GM18511 (cell line): ENCODE data around the gene ZNF101.
A peak's percentile ranks its signal among the peaks of the same experiment; 100 is the strongest.

ENCODE experiments used
- ATAC-seq: cut with Tn5 transposase; IDR thresholded peaks from one replicate; pipeline ENCODE4 v1.9.1; 2021; ENCODE audit warnings: mild to moderate bottlenecking, moderate library complexity; ENCODE audit not compliant: unreplicated experiment

ZNF101 gene

DNA sequence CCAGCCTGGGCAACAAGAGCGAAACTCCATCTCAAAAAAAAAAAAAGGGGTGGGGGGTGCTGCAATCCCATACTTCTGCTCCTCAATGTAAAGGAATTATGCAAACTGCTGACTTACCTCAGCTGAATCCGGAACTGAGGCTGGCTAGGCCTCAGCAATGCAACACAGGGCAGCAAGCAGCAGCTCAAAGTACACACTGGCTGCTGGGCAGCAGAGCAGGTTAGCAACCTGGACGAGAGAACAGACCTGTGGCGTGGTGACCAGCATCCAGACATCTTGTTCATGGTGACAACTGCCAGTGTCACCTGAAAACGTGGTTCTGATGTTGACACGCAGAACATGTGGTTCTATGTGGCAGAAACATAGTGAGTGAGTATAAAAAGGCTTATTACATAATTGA, 36.2 kb downstream of the ZNF101 start:
- ATAC-seq, result no peak

DNA sequence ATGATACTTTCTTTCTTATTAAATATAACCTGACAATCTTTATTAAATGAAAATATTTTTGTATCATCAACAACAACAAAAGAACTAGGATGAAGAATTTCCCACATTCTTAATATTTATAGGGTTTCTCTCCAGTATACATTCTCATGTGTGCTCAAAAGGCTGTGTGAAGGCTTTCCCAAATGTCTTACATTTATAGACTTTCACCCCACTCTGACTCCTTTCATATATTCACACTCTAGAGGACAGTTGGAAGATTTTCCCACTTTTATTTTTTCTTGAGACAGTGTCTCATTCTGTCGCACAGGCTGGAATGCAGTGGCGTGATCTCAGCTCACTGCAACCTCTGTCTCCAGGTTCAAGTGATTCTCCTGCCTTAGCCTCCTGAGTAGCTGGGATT, 41.9 kb downstream of the ZNF101 start:
- no peak for ATAC-seq

DNA sequence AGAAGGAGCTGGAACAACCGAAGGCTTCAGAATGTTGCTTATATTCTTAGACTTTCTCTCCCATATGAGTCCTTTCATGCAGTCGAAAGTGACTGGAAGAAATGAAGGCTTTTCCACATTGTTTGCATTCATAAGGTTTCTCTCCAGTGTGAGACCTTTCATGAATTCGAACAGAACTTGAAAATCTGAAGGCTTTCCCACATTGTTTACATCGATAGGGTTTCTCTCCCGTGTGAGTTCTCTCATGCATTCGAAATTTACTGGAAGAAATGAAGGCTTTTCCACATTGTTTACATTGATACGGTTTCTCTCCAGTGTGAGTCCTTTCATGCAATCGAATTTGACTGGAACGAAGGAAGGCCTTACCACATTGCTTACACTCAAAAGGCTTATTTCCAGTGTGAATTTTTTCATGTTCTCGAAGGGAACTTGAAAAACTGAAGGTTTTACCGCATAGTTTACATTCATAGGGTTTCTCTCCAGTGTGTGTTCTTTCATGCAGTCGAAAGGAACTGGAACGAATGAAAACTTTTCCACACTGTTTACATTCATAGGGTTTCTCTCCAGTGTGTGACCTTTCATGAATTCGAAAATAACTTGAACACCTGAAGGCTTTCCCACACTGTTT, 42.8 kb downstream of the ZNF101 start:
- ATAC-seq, result no peak

DNA sequence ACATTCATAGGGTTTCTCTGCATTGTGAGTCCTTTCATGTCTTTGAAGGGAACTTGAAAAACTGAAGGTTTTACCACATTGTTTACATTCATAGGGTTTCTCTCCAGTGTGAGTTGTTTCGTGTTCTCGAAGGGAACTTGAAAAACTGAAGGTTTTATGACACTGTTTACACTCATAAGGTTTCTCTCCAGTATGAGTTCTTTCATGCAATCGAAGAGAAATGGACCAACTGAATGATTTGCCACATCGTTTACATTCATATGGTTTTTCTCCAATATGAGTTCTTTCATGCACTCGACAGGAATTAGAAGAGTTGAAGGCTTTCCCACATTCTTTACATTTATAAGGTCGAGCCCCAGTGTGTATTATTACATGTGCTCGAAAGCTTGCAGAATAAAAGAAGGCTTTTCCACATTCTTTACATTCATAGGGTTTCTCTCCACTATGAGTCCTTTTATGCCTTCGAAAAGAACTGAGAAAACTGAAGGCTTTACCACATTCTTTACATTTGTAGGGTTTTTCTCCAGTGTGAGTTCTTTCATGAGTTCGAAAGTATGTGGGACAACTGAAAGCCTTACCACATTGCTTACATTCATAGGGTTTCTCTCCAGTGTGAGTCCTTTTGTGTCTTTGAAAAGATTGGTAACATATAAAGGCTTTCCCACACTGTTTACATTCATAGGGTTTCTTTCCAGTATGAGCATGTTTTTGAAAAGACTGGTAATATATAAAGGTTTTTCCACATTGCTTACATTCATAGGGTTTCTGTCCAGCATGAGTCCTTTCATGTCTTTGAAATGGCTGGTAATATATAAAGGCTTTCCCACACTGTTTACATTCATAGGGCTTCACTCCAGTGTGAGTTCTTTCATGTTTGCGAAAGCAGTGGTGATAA, 43.5 kb downstream of the ZNF101 start:
- no peak for ATAC-seq

DNA sequence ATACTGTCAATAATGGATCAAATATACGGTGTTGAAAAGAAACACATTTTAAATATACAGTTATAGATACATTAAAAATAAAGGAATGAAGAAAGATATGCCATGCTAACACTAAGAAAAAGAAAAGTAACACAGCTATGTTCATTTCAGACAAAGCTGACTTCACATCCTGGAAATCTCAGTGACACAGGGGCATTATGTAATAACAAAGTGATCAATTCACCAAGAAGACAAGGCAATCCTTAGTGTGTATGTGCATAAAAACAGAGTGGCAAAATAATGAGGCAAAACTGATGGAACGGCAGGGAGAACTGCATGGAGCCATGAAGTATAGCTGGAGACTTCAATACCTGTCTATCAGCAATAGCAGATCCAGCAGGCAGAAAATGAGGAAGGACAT, 51.2 kb downstream of the ZNF101 start:
- ATAC-seq, result no peak

DNA sequence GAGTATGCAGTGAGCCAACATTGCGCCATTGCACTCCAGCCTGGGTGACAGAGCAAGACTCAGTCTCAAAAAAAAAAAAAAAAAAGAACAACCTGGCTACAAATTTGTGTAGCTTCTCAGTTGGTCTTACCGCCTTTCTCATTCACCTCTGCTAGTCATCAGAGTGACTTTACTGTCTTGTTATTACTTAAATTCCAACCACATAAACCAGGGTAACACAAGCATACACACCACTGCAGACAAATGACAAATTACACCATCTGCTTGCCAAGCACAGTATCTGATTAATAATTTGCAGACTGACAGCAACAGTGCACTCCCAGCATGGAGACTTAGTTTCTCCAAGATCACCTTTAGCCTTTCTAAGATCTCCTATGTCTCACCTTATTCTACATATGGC, 53.3 kb downstream of the ZNF101 start:
- ATAC-seq, result no peak

DNA sequence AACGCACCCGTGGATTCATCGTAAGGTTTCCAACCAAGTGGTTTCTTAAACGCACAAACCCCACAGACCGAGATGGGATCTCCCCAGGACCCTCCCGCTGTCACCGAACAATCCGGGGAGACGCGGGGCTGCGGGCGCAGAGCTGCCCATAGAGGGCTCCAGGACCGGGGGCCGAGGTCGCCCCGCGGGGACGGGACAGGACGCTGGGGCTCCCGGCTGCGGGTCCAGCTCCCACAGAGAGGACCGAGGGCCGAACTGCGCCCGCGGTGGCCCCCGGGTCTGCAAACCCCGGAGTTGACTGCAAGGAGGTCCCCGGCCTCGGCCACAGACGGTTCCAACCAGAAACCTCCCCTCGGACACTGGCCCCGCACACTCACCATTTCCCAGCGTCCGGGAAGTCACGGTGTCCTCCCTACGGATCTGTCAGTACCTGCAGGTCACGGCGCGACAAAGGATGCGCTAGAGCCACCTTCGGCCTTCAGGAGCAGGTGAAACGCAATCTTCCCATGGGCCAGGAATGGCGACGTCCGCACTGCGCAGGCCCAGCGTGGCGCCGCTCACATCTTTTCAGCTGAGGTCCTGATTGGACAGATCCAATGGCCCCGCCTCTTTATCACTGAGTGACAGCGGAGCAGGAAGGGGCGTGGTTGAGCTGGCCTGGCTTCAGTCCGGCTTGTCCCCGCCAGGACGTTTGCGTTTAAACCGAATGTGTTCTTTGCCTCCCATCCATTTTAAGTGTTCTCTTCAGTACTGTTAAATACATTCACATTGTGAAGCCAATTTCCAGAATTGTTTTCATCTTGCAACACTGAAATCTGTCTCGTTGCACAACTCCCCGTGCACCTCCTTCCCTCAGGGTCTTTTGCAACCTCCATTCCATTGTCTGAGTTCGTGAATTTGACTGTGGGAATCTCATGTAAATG, 64.2 kb downstream of the ZNF101 start, which contains the start of gene ZNF14:
Gene ZNF14, minus strand, starts transcription at position 534 of the 923 bp plus-strand sequence. Its CDS starts 154 bp downstream, at position 380.
- ATAC-seq, result peak; percentile 100
